G401 (cell line): ENCODE results near the gene CRADD. TPM values are rescaled to one million over a fixed set of nuclear protein-coding genes. Genes with fewer than 3 reads are reported as not detected.
"Not testable (repeated sequence)": the region's sequence is repeated elsewhere in the genome, so short reads cannot be mapped to it uniquely, and the experiment has no call there.

Experiments used
- DNase-seq: peaks from one replicate; pipeline ENCODE4 v3.0.0-alpha.2; 2015; ENCODE audit warnings: low spot score
- in situ Hi-C: cut with HindIII; loops from 2 replicates; pipeline ENCODE4 v1.10.0; 2016; ENCODE audit warnings: low sequenced_read_pairs, mixed read lengths
- total RNA-seq: library from RNA; depleted of rRNA; stranded (reverse); fragments of >200 nt; shearing (Covaris generic); gene quantifications from 2 replicates; pipeline ENCODE4 v1.2.3, GENCODE V29; 2014; rRNA removed

The CRADD gene
- 8.8 and 8.9 TPM in 2 replicates for total RNA-seq

GRCh38 chr12:93677195-93678064 lies at the start of gene CRADD:
CRADD (plus strand) TSS chr12:93677375.
- peak; percentile 97 for DNase-seq
- in situ Hi-C loops: no loop called here

DNA sequence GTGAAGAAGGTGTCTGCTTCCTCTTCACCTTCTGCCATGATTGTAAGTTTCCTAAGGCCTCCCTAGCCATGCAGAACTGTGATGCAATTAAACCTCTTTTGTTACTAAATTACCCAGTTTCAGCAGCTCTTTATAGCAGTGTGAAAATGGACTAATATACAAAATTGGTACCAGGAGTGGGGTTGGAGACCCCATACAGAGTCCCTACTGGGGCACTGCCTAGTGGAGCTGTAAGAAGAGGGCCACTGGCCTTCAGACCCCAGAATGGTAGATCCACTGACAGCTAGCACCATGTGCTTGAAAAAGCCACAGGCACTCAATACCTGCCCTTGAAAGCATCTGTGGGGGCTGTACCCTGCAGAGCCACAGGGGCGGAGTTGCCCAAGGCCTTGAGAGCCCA lies 44.8 kb upstream of the CRADD start:
- in situ Hi-C loops: no loop called here
- DNase-seq: no peak

DNA sequence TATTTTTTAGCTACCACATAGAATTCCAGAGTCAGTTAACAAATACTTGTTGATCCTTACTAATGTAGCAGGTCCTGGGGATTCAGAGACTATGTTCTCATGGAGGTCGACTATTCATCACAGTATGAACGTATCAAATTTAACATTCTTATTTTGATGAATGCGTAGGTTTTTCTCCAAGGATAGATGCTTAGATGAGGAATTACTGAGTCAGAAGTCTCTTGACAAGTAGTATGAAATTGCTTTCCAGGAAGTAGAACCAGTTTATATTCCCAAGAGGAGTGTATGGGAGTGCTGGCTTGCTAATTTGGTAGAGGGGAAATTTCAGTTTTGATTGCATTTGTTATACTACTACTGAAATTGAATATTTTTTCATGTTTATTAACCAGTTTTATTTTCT lies 42.8 kb upstream of the CRADD start:
- in situ Hi-C loops: no loop called here
- DNase-seq: no peak

GRCh38 chr12:93636708-93637107 lies 40.5 kb upstream of the CRADD start:
- in situ Hi-C loops: no loop called here
- no peak for DNase-seq

DNA sequence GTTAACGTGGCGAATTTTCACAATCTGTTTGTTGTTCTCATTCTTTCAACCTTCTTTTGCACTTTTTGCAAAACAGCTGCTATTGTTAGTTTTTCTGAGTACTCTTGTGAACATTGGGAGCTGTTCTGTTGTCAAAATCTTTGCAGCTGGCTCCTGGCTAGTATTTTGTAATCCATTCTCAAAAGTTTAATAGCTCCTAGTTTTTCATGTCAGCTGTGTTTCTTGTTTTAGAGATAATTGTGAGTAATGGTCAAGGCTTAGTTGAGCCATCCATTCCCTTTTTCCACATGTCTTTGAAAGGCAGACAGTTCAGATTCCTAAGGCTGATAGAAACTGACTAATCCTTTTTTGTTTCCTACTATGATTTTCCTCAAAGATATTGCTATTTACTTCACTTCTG lies 39.1 kb upstream of the CRADD start:
- in situ Hi-C loops: no loop called here
- DNase-seq: no peak

DNA sequence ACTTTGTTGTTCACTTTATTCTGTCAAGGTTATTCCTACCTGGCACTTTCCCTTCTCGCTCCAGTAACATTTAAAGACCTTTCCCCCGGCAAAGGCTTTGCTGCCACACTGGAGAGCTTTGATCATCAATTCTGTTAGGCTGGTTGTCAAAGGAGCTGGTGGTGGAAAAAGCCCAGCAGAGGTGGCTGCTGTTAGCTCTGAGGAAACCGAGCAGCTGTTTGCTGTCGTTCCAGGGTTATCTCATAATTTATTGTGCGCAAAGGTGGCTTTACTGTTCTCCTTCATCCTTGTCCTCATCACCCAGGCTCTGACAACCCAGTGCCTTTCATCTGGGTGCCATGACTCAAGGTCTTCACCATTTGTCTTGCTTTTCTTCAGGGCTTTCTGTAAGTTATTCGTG lies 38.2 kb upstream of the CRADD start:
- in situ Hi-C loops: no loop called here
- DNase-seq: no peak

- DNase-seq: no peak
- in situ Hi-C loops: no loop called here
These were observed 37.8 kb upstream of the CRADD start for GRCh38 chr12:93639406-93639805.

- in situ Hi-C loops, DNase-seq: not testable (repeated sequence)
These were observed 35.8 kb upstream of the CRADD start for GRCh38 chr12:93641380-93641779.

- in situ Hi-C loops: no loop called here
- DNase-seq: no peak
These were observed 34.4 kb upstream of the CRADD start for GRCh38 chr12:93642751-93643150.

DNA sequence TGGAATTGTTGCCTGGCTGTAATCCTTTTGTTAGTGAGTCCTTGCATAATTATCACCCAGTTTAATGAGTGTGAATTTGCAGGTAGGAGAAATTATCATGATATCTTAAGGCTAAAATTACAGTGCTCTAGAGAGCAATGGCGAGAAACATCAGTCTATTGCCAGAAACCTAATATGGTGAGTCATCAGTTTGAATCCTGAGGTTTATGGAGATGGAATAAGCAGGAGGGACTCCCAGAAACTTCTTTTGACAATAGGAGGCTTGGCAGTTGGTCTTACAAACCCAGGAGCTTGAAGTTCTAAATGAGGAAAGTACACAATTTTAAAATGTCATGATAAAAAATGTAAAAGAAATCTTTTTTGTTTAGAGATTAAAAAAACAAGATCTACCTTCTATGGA lies 31.5 kb upstream of the CRADD start:
- no peak for DNase-seq
- in situ Hi-C loops: no loop called here

GRCh38 chr12:93650626-93651025 lies 26.5 kb upstream of the CRADD start:
- no peak for DNase-seq
- in situ Hi-C loops: no loop called here

GRCh38 chr12:93653079-93653478 lies 24.1 kb upstream of the CRADD start:
- no peak for DNase-seq
- in situ Hi-C loops: no loop called here

GRCh38 chr12:93653712-93654111 lies 23.5 kb upstream of the CRADD start:
- DNase-seq: no peak
- in situ Hi-C loops: no loop called here

DNA sequence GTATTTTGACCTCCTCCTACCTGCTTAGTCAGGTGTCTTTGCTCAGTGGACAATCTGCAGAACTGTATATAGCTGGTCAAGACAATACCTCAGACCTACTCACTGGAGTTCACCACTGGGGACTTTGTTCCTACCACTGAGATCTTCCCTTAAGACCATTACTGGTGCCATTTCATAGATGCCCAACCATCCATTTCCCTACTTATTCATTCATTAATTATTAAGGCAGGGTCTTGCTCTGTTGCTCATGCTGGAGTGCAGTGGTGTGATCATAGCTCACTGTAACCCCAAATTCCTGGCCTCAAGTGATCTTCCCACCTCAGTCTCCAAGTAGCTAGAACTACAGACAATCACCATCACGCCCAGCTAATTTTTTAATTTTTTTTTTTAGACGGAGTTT lies 22.8 kb upstream of the CRADD start:
- in situ Hi-C loops: no loop called here
- no peak for DNase-seq

GRCh38 chr12:93657071-93657470 lies 20.1 kb upstream of the CRADD start:
- in situ Hi-C loops: no loop called here
- no peak for DNase-seq

- no peak for DNase-seq
- in situ Hi-C loops: no loop called here
These were observed 16.2 kb upstream of the CRADD start for GRCh38 chr12:93661021-93661420.

DNA sequence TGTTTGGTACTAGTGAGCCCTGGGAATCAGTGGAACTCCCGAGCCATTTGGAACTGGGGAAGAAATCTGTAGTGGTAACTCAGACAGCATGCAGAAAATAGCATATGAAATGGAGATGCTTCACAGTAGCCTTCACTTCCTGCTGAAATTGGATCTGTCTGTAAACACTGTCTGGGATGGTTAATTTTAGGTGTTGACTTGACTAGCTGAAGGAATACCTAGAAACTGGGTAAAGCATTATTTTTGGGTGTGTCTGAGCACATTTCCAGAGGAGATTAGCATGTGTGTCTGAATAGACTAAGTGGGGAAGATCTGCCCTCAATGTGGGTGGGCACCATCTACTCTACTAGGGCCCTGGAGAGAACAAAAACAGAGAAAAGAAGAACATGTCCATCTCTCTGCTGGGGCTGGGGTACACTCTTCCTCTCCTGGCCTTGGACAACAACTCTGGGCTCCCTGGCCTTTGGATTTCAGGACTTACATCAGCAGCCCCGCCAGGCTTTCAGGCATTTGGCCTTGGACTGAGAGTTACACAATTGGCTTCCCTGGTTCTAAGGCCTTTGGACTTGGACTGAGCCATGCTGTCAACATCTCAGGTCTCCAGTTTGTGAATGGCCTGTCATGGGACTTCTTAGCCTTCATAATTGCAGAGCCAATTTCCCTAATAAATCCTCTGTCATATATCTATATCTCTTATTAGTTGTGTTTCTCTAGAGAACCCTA lies 14.0 kb upstream of the CRADD start:
- in situ Hi-C loops: no loop called here
- no peak for DNase-seq

- in situ Hi-C loops: no loop called here
- no peak for DNase-seq
These were observed 13.5 kb upstream of the CRADD start for GRCh38 chr12:93663729-93664084.

DNA sequence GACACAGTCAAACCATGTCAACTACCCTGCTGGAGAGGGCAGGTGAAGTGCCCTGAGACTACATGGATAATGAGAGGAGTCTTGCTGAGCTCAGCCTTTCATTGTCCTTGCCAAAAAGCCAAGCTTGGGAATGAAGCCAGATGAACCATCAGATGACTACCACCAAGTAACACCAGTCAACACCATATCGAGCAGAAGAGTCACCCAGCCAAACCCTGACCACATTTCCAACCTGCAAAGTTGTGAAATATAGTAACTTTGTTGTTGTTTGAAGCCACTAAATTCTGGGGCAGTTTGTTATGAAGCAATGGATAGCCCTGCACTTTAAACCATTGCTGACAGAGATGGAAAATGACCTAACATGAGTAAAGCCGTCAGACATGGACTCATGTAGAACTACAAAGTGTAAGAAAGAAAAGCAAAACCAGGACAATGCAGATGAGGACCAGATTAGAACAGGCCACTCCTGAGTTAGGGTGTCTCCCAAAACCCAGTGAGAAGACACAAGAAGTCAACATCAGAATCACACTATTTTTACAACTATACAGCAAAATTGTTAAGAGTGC lies 12.5 kb upstream of the CRADD start:
- in situ Hi-C loops: no loop called here
- DNase-seq: no peak

GRCh38 chr12:93667672-93668071 lies 9.5 kb upstream of the CRADD start:
- no peak for DNase-seq
- in situ Hi-C loops: no loop called here
